SKM-1 treated with dmso at 0.1 percent for 144 hours (cell line): ENCODE measurements around the gene KCNE5.
A peak's percentile ranks its signal among the peaks of the same experiment; 100 is the strongest.
"Not testable (repeated sequence)": the region's sequence is repeated elsewhere in the genome, so short reads cannot be mapped to it uniquely, and the experiment has no call there.

Experiments used
- DNase-seq: peaks from one replicate; lab custom pipeline; 2025; ENCODE audit not compliant: unreplicated experiment; lab: John Stamatoyannopoulos, UW

Gene KCNE5, protein sequence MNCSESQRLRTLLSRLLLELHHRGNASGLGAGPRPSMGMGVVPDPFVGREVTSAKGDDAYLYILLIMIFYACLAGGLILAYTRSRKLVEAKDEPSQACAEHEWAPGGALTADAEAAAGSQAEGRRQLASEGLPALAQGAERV

GRCh38 chrX:109624641-109625616, at the start of gene KCNE5:
Gene KCNE5 (minus strand): TSS chrX:109625172. CDS start chrX:109625020, 152 bp downstream.
- no peak for DNase-seq

GRCh38 chrX:109672239-109672638, 47.3 kb upstream of the KCNE5 start:
- DNase-seq, result no peak

DNA sequence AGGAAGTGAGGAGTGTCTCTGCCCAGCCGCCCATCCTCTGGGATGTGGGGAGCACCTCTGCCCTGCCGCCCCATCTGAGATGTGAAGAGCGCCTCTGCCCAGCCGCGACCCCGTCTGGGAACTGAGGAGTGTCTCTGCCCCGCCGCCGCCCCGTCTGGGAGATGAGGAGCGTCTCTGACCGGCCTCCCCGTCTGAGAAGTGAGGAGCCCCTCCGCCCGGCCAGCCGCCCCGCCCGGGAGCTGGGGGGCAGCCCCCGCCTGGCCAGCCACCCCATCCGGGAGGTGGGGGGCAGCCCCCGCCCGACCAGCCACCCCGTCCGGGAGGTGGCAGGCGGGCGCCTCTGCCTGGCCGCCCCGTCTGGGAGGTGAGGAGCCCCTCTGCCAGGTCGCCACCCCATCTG, 46.2 kb upstream of the KCNE5 start:
- not testable (repeated sequence) for DNase-seq

- DNase-seq, result no peak
Observed at GRCh38 chrX:109667986-109668385, 43.0 kb upstream of the KCNE5 start.

DNA sequence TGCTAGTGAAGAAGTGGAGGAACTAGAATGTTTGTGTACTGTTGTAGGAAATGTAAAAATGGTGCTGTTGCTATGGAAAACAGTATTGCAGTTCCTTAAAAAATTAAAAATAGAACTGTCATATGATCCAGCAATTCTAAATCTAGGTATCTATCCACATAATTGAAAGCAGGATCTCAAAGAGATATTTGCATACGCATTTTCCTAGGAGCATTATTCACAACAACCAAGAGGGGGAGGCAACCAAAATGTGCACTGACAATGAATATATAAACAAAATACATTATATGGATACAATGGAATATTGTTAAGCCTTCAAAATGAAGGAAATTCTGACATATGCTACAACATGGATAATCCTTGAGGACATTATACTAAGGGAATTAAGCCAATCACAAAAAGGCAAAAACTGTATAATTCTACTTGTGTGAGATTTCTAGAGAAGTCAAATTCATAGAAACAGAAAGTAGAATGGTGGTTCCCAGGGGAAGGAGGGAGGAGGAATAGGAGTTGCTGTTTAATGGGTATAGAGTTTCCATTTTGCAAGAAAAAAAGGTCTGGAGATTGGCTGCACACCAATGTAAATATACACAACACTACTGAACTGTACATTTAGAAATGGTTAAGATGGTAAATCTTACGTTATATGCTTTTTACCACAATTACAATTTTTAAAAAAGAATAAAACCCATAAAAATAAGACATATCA, 35.6 kb upstream of the KCNE5 start:
- no peak for DNase-seq

- no peak for DNase-seq
Observed at GRCh38 chrX:109658391-109658790, 33.4 kb upstream of the KCNE5 start.

- DNase-seq, result not testable (repeated sequence)
Observed at GRCh38 chrX:109657364-109657763, 32.4 kb upstream of the KCNE5 start.

- DNase-seq, result no peak
Observed at GRCh38 chrX:109656774-109657173, 31.8 kb upstream of the KCNE5 start.

DNA sequence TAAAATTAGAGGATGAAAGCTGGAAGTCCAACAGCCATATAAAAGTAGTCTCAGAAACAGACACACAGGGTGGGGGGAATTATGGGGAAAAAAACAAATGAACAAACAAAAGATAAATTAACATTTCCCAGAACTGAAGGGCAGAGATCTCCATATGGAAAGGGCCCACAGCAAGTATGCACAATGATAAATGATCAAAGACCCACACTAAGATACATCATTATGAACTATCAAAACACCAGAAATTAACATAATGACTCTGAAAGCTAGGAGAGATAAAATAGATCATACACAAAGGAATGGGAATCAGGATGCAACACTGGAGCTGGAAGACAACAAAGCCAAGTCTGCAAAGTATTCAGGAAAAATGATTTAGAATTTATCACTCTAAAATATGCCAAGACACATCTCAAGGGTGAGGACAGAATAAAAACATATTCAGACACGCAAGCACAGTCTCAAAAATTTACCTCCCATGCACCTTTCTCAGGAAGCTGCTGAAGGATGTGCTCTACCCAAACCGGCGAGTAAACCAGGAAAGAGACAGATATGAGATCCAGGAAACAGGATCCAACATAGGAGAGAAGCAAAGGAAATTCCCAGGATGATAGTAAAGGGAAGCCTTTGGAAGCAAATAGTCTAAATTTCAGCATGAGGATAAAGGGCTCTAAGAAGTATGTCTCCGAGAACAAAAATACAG, 30.7 kb upstream of the KCNE5 start:
- DNase-seq, result no peak

- no peak for DNase-seq
Observed at GRCh38 chrX:109654516-109655109, 29.6 kb upstream of the KCNE5 start.

GRCh38 chrX:109644671-109645070, 19.7 kb upstream of the KCNE5 start:
- not testable (repeated sequence) for DNase-seq

DNA sequence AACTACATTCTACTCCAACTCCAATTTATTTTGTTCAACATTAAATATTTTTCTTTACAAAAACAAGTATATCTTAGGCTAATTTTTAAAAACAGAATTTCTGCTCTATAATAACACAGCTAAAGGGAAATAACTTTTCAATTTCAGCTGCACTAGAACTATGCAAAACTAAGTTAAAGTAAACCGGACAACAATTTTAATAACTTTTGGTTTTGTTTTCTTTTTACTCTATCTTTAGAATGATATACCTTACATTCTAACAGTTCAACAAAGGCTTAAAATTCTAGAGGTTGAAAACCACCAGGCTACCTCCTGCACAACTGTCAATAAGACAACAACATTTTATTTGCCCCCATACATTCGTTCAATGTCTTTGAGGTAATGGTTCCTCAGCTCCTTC, 18.7 kb upstream of the KCNE5 start:
- no peak for DNase-seq

- no peak for DNase-seq
Observed at GRCh38 chrX:109638158-109638557, 13.2 kb upstream of the KCNE5 start.

DNA sequence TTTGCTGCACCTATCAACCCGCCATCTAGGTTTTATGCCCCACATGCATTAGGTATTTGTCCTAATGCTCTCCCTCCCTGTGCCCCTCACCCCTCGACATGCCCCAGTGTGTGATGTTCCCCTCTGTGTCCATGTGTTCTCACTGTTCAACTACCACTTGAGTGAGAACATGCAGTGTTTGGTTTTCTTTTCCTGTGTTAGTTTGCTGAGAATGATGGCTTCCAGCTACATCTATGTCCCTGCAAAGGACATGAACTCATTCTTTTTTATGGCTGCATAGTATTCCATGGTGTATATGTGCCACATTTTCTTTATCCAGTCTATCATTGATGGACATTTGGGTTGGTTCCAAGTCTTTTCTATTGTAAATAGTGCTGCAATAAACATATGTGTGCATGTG, 12.5 kb upstream of the KCNE5 start:
- DNase-seq, result not testable (repeated sequence)

DNA sequence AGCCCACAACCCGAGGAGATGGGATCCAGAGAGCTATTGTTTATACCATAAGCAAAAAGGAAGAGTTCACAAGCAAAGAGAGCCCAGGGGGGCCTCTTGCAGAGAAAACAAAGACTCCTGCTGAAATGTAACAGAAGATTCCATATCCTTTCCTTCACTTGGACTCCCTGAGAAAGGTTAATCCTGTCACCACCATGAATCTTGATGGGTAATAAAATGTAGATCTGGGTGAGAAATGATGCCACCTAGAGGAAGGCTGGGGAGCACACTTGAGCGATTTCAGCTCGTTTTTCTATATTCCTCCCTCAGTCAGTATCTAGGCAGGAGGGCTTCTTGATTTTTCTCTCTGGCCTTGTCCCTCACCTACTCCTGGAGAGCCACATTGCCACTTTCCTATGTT, 10.2 kb upstream of the KCNE5 start:
- peak; percentile 35 for DNase-seq

- peak; percentile 3 for DNase-seq
Observed at GRCh38 chrX:109632906-109633504, 8.0 kb upstream of the KCNE5 start.

GRCh38 chrX:109629310-109629709, 4.3 kb upstream of the KCNE5 start:
- DNase-seq, result no peak

DNA sequence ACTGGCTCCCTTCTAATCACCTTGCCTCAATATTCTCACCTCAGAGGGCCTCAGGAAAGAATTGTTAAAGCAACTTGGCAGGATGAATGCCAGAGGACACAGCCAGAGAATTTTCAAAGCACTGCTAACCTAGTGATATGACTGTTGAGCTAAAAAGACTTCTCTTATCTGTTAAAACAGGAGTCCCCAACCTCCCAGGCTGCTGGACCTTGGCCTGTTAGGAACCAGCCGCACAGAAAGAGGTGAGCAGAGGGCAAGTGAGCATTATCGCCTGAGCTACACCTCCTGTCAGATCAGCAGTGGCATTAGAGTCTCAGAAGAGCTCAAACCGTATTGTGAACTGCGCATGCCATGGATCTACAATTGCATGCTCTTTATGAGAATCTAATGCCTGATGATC, 1.7 kb upstream of the KCNE5 start:
- DNase-seq, result no peak

DNA sequence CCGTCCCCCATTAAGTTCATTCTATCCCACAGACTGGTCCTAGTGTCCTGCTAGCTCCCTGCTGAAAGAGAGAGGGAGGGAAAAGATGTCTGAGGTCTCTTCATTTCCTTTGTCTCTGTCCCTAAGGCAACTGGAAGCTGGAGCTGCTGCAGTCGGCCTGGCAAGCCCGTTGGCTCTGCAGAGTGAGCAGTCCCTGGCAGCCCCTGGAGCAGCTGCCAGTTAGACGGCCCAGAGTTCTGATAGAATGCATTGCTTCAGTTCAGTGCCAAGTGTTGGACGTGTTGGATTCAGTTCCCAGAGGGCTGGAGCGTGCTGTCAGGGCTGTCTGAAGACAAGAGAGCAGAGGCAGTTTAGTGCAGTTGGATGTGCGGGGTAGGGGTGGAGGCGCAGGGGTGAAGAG, 975 bp downstream of the KCNE5 start:
- DNase-seq, result no peak

GRCh38 chrX:109622270-109622669, 2.7 kb downstream of the KCNE5 start:
- DNase-seq, result no peak
